HG02623 (cell line): ENCODE measurements around the gene FLII.
"Not testable (repeated sequence)": the region's sequence is repeated elsewhere in the genome, so short reads cannot be mapped to it uniquely, and the experiment has no call there.

Experiments
- ATAC-seq: cut with Tn5 transposase; IDR thresholded peaks from one replicate; pipeline ENCODE4 v1.9.1; 2021; ENCODE audit warnings: moderate library complexity; ENCODE audit not compliant: unreplicated experiment

Gene FLII

GRCh38 chr17:18224387-18225120, 34.0 kb downstream of the FLII start:
- no peak for ATAC-seq

GRCh38 chr17:18224053-18224386, 34.5 kb downstream of the FLII start:
- no peak for ATAC-seq

- ATAC-seq, result no peak
Observed at GRCh38 chr17:18218756-18219415, 39.7 kb downstream of the FLII start.

- ATAC-seq, result no peak
Observed at GRCh38 chr17:18217412-18218015, 41.0 kb downstream of the FLII start.

- not testable (repeated sequence) for ATAC-seq
Observed at GRCh38 chr17:18216906-18217305, 41.6 kb downstream of the FLII start.

GRCh38 chr17:18213666-18214270, 44.8 kb downstream of the FLII start:
- ATAC-seq, result no peak

- no peak for ATAC-seq
Observed at GRCh38 chr17:18208092-18208491, 50.4 kb downstream of the FLII start.

GRCh38 chr17:18206962-18207361, 51.6 kb downstream of the FLII start:
- ATAC-seq, result no peak

- ATAC-seq, result no peak
Observed at GRCh38 chr17:18205861-18206260, 52.7 kb downstream of the FLII start.

GRCh38 chr17:18203308-18203707, 55.2 kb downstream of the FLII start:
- no peak for ATAC-seq

- no peak for ATAC-seq
Observed at GRCh38 chr17:18201108-18201507, 57.4 kb downstream of the FLII start.

GRCh38 chr17:18198530-18198929, 60.0 kb downstream of the FLII start:
- ATAC-seq, result no peak

GRCh38 chr17:18197535-18198194, 60.9 kb downstream of the FLII start:
- ATAC-seq, result no peak

GRCh38 chr17:18195246-18195645, 63.3 kb downstream of the FLII start:
- ATAC-seq, result no peak
